Measurements from ENCODE around the gene TSR3. TPM values are rescaled to one million over a fixed set of nuclear protein-coding genes. Genes with fewer than 3 reads are reported as not detected.

Gene TSR3
- total RNA-seq, 4 donors from 2014 or later, result 63.7 to 107 (median 103) TPM

GRCh38 chr16:1308036-1308976 lies 43.4 kb downstream of the TSR3 start:
- Histone ChIP-seq H3K4me1 (peaks cover 0 to 39% (median 27%) of the 10 kb centered on the region in 3 donors), H3K36me3 (peaks cover 0 to 4% of the 10 kb centered on the region in 2 donors), H3K4me3 (peak overlapping the region; percentile 31 to 81), H3K9me3 (no peaks in the 10 kb centered on the region), H3K27ac (peak overlapping the region; percentile 88 to 98 (median 92)), H3K27me3 (peaks cover 11% of the 10 kb centered on the region)
- TF ChIP-seq POLR2A (IDR thresholded peaks at IDR 0.05) (no peak), CTCF (IDR thresholded peaks at IDR 0.05) (no peak), POLR2AphosphoS5 (IDR thresholded peaks at IDR 0.05) (no peak), EP300 (IDR thresholded peaks at IDR 0.05) (no peak)
- ATAC-seq, result peak; percentile 8
- WGBS, 2 donors (ENCODE audit: low coverage in 1 of 2), result 13 to 62% methylated on average over 2 to 8 of the region's 43 CpGs

- 0% methylated on average over 1 of the region's 4 CpGs; no CpG with 5 or more reads in 1 of the 2 donors for WGBS, 2 donors (ENCODE audit: low coverage in 1 of 2)
These were observed 45.3 kb downstream of the TSR3 start for GRCh38 chr16:1306334-1306733.

GRCh38 chr16:1305823-1306222 lies 45.9 kb downstream of the TSR3 start:
- no peak for TF ChIP-seq POLR2AphosphoS5 (IDR thresholded peaks at IDR 0.05)
- no peak for TF ChIP-seq CTCF (IDR thresholded peaks at IDR 0.05)
- no peak for TF ChIP-seq POLR2A (IDR thresholded peaks at IDR 0.05)
- TF ChIP-seq EP300 (IDR thresholded peaks at IDR 0.05), result no peak
- no peaks in the 10 kb centered on the region for H3K36me3 ChIP-seq
- ATAC-seq, result no peak
- H3K4me1 ChIP-seq, result peaks cover 0 to 20% (median 8%) of the 10 kb centered on the region in 3 donors
- H3K27me3 ChIP-seq, result peaks cover 35% of the 10 kb centered on the region
- H3K9me3 ChIP-seq, result no peaks in the 10 kb centered on the region
- 72% methylated on average over 6 of the region's 12 CpGs; no CpG with 5 or more reads in 1 of the 2 donors for WGBS, 2 donors (ENCODE audit: low coverage in 1 of 2)
- no peak overlapping the region for H3K4me3 ChIP-seq
- H3K27ac ChIP-seq, result no peak overlapping the region

More at GRCh38 chr16:1306334-1306733, 45.3 kb downstream of the TSR3 start:
- Histone ChIP-seq H3K27ac (no peak overlapping the region), H3K4me3 (no peak overlapping the region), H3K9me3 (no peaks in the 10 kb centered on the region), H3K4me1 (peaks cover 0 to 20% (median 8%) of the 10 kb centered on the region in 3 donors), H3K27me3 (peaks cover 30% of the 10 kb centered on the region), H3K36me3 (no peaks in the 10 kb centered on the region)
- no peak for ATAC-seq
- TF ChIP-seq POLR2A (IDR thresholded peaks at IDR 0.05), result no peak
- no peak for TF ChIP-seq POLR2AphosphoS5 (IDR thresholded peaks at IDR 0.05)
- no peak for TF ChIP-seq EP300 (IDR thresholded peaks at IDR 0.05)
- TF ChIP-seq CTCF (IDR thresholded peaks at IDR 0.05), result no peak

GRCh38 chr16:1301562-1301961 lies 50.1 kb downstream of the TSR3 start:
- Histone ChIP-seq H3K4me3 (no peak overlapping the region), H3K9me3 (no peaks in the 10 kb centered on the region), H3K36me3 (no peaks in the 10 kb centered on the region), H3K27ac (no peak overlapping the region), H3K4me1 (peaks cover 0 to 20% (median 7%) of the 10 kb centered on the region in 3 donors), H3K27me3 (peaks cover 72% of the 10 kb centered on the region)
- no peak for ATAC-seq
- TF ChIP-seq POLR2AphosphoS5 (IDR thresholded peaks at IDR 0.05) (no peak), EP300 (IDR thresholded peaks at IDR 0.05) (no peak), POLR2A (IDR thresholded peaks at IDR 0.05) (no peak), CTCF (IDR thresholded peaks at IDR 0.05) (no peak)
- WGBS, 2 donors (ENCODE audit: low coverage in 1 of 2), result 71 to 85% methylated on average over 6 to 9 of the region's 12 CpGs
